Testis (tissue), 2 donors: Measurements from ENCODE around the gene ANKS4B.
"Not testable (repeated sequence)": the region's sequence is repeated elsewhere in the genome, so short reads cannot be mapped to it uniquely, and the experiment has no call there.

Experiments
- POLR2A ChIP-seq: fragments of 450-650 bp; IDR thresholded peaks from one replicate; pipeline ENCODE4 v1.6.1; 2017; ENCODE audit warnings: antibody characterized with exemption, mild to moderate bottlenecking, moderate library complexity
- TF ChIP-seq, protein P1 (sequence below), 3 experiments: fragments of 450-650 bp in 2 of 3; fragments of 200-600 bp in 1 of 3; sonication (generic) in 1 of 3; IDR thresholded peaks; one replicate each; pipeline ENCODE4 v1.5.1; 2016 to 2019; ENCODE audit warnings: antibody characterized with exemption in 3 of 3, mild to moderate bottlenecking in 2 of 3, moderate library complexity in 1 of 3

DNA sequence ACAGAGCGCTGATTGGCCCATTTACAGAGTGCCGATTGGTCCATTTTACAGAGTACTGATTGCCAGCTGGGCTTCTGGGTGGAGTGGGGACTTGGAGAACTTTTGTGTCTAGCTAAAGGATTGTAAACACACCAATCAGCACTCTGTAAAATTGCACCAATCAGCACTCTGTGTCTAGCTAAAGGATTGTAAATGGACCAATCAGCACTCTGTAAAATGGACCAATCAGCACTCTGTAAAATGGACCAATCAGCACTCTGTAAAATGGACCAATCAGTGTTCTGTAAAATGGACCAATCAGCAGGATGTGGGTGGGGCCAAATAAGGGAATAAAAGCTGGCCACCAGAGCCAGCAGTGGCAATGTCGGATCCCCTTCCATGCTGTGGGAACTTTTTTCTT lies 56.3 kb downstream of the ANKS4B start:
- TF ChIP-seq, protein P1, sequence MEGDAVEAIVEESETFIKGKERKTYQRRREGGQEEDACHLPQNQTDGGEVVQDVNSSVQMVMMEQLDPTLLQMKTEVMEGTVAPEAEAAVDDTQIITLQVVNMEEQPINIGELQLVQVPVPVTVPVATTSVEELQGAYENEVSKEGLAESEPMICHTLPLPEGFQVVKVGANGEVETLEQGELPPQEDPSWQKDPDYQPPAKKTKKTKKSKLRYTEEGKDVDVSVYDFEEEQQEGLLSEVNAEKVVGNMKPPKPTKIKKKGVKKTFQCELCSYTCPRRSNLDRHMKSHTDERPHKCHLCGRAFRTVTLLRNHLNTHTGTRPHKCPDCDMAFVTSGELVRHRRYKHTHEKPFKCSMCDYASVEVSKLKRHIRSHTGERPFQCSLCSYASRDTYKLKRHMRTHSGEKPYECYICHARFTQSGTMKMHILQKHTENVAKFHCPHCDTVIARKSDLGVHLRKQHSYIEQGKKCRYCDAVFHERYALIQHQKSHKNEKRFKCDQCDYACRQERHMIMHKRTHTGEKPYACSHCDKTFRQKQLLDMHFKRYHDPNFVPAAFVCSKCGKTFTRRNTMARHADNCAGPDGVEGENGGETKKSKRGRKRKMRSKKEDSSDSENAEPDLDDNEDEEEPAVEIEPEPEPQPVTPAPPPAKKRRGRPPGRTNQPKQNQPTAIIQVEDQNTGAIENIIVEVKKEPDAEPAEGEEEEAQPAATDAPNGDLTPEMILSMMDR (IDR thresholded peaks at IDR 0.05), result not testable (repeated sequence)
- not testable (repeated sequence) for TF ChIP-seq POLR2A
